Activated CD8-positive, alpha-beta memory T cell treated with anti-CD3 and anti-CD28 coated beads, Interleukin-2, amount 50 U/mL, for 1 hour (primary cell): ENCODE measurements around the gene MAD2L1BP.
"Not testable (repeated sequence)": the region's sequence is repeated elsewhere in the genome, so short reads cannot be mapped to it uniquely, and the experiment has no call there.

Source experiments
- DNase-seq: peaks from one replicate; pipeline ENCODE4 v3.0.0-alpha.2; 2020; ENCODE audit errors: extremely low read depth

MAD2L1BP gene

DNA sequence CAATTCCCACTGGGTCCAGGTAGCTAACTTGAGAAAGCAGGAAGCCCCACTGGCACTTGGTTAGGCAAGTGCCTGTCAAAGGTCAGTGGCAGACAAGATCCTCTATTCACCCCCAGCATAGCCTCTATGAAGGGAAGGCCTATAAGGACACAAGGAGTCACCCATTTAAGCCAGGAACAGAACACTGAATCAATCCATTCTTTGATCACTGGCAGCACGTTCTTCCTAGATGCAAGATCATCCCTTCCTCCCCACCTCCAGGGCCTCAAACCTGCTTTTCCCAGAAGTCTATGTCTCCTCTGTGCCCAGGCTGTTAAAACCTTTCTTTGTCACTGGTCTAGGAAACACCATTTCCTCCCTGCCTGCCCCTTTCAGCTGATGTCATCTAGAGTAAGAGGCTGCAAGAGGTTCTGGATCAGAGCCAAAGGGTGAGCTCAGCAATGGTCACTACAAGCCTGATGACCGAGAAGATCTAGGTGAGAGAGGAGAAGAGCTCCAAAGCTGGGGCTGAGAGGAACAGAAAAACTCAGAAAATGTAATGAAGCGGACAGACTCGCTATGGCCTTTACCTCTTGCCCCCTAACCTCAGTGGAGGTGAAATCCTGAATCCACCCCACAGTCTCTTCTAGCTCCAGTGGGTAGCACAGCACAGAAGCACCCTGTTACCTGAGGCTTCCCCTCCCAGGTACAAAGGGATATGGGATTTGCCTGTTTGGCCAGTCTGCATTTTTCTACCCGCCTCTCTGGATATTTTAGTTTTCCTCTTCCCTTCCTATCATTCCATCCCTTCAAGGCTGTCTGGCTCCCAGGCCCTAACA, 8.4 kb upstream of the MAD2L1BP start:
- DNase-seq, result no peak

DNA sequence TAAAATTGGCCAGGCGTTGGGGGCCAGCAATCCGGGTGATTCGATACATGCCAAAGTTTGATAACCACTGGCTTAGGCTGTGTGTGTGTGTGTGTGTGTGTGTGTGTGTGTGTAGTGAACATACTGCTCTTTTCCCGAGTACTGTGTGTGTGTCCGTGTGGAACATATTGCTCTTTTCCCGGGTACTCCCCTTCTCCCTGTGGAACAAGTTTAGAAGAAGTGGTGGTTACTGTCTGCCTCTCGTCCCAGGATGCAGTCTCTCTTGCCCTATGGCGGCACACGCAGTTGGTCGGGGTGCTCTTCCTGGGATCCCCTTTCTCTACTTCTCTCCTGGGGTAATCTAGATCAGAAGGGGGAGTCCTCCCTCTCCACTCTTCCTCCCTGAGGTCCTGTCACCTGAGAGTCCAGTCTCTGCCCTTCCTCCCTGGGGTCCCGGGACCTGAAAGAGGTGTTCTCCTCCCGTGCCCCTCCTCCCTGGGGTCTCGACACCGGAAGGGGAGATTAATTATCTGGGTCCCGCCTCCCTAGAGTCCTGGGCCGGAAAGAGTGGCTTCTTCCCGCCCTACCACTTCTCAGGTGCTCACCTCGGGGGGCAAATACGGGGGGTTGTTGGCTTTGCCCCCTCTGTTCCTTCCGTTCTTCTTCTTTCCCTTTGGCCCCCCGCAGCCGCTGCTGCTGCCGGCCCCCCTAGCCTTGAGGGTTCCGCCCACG, 7.1 kb upstream of the MAD2L1BP start:
- DNase-seq, result no peak

DNA sequence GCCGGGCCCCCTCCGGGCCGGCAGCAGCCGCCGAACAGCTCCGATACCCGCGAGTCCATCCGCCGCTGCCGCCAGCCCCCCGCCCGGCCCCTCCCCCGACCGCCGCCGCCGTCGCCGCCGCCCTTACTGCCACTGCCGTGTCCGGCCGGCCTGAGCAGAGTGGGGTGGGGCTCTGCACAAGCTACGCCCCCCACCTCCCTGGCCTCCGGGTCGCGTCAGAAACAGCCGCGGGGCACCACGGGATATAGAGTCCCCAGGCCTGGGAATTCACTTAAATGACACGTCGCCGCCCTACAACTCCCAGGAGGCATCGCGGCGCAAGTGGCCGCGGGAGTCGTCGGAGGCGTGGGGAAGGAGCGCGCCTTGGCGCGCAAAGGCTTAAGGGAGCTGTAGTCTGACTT, 6.5 kb upstream of the MAD2L1BP start, which contains the start of gene GTPBP2:
GTPBP2 (minus strand) TSS at position 161 of the 401 bp plus-strand sequence; CDS start at position 59, 102 bp downstream.
- DNase-seq, result peak; percentile 79

DNA sequence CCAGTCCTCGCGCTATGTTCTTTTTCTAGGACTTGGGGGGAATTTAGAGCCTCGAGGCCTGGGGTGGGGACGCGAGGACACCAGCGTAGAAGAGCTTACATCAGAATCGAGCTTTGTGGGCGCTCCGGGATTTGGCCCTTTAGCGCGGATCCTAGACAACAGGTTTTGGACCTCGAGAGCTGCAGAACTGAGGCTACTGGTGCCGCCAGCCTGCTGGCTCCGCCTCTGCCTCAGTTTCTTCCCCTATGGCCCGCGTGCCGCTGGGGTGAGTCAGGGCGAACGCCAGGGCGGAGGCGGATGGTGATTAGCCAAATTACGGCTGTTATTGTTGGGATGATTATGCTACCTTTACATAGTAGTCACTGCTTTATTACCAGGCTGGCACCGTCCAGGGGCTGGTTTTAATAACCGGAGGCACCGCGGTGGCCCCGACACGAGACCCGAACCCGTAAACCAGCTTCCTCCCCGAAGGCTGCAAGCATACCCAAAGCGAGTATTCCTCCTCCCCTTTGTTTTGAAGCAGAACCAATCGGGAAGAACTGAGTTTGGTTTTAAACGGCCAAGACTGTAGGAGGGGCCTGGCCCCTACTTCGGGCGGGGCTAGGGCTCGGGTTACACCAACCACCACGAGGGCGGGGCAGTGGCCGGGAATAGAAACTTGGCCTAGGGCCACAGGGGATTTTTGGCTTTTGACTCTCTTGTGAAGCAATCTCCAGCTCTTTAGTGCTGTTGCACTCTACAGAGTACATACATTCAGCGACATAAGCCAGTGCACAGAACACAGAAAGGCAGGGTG, 5.9 kb upstream of the MAD2L1BP start:
- DNase-seq, result peak; percentile 62

DNA sequence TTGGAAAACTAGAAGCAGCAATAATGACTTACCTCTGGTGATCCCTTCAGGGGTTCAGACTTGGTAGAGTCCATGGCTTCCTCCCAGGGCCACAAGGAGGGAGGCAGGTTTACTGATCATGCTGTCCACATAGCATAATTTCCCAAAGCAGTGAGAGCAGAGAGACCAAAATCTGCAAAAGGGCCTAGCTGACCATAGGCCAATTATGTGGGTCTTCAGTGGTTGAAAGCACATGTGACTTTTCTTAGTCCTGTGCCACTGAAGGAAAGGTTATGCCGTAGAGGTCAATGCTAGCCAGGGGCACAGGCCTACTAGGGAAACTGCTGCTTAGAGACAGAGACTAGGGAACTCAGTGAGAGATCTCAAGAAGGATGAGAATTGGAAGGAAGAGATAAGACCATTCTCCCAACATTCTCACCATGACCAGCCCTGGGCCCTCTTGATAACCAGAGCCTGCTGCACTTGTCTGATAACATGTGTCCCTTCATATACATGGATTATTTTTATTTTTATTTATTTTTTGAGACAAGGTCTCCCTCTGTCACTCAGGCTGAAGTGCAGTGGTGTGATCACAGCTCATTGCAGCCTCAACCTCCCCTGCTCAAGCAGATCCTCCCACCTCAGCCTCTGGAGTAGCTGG, 4.5 kb upstream of the MAD2L1BP start:
- no peak for DNase-seq

DNA sequence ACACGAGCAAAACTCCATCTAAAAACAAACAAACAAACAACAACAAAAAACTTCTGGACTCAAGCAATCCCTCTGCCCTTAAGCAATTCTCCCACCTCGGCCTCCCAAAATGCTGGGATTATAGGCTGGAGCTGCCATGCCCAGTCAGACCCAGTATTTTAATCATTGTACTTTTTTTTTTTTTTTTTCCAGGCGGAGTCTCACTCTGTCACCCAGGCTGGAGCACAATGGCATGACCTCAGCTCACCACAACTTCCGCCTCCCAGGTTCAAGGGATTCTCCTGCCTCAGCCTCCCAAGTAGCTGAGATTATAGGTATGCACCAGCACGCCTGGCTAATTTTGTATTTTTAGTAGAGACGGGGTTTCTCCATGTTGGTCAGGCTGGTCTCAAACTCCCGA, 2.6 kb upstream of the MAD2L1BP start:
- not testable (repeated sequence) for DNase-seq

DNA sequence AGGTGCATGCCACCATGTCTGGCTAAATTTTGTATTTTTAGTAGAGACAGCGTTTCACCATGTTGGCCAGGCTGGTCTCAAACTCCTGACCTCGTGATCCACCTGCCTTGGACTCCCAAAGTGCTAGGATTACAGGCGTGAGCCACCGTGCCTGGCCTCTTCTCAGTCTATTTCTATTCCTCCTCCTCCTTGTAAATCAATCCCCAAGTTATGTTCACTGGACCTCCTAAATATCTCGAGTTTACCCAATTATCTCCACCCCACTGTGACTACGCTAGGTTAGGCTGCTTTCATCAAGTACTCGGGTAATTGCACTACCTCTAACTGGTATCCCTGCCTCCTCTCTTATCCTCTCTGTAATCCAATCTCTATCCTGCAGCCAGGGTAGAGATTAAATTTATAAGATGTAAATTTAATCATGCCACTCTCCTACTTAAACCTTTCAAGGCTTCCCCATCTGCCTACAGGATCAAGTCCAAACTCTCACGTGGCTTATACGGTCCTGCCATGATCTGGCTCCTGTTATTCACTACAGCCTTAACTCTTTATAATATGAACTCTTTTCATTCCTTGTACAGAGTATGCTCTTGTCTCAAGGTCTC, 837 bp upstream of the MAD2L1BP start:
- no peak for DNase-seq

DNA sequence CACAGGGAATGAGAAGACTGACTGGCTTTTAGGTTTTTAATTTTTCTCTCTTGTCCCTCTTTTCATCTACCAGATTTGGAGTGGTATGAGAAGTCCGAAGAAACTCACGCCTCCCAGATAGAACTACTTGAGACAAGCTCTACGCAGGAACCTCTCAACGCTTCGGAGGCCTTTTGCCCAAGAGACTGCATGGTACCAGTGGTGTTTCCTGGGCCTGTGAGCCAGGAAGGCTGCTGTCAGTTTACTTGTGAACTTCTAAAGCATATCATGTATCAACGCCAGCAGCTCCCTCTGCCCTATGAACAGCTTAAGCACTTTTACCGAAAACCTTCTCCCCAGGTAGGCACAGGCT, 644 bp downstream of the MAD2L1BP start:
- DNase-seq, result no peak

DNA sequence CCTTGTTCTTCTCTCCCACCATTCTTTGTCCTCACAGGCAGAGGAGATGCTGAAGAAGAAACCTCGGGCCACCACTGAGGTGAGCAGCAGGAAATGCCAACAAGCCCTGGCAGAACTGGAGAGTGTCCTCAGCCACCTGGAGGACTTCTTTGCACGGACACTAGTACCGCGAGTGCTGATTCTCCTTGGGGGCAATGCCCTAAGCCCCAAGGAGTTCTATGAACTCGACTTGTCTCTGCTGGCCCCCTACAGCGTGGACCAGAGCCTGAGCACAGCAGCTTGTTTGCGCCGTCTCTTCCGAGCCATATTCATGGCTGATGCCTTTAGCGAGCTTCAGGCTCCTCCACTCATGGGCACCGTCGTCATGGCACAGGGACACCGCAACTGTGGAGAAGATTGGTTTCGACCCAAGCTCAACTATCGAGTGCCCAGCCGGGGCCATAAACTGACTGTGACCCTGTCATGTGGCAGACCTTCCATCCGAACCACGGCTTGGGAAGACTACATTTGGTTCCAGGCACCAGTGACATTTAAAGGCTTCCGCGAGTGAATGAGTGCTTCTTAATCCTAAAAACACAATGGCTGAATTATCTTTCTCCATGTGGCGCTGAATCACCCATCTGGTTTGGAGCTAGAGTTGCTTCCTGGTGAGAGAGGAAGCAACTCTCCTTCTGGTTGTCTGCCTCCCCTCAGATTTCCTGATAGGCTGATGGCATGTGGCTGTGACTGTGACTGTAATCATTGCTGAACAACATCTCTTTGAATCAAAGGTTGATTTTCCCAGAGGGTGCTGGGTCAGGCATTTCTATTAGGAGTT, 4.6 kb downstream of the MAD2L1BP start:
- DNase-seq, result no peak

DNA sequence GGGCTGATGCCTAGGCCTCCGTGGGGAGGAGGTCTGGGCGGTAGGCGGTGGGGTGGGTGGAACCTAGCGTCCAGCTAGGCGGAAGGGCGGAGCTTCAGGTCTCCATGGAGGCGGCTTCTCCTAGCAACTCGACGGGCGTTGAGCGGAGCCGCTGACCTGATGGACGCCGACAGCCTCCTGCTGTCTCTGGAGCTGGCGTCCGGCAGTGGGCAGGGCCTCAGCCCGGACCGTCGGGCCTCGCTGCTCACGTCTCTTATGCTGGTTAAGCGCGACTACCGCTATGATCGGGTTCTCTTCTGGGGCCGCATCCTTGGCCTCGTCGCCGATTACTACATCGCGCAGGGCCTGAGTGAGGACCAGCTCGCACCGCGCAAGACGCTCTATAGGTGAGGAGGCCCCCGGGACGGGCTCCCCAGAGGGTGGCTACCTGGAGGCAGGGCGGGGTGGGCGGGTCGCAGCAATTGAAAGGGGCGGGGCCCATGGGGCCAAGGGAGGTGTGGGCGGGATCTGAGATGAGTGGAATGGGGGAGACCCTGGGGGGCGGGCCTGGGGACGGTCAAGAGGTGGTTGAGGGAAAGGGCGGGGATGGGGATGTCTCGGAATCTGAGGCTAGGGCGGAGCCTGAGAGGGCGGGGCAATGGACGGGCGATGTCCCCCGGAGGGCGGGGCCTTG, 9.4 kb downstream of the MAD2L1BP start, which contains the start of gene RSPH9:
RSPH9 (plus strand) TSS at position 97 of the 673 bp plus-strand sequence; CDS start at position 160, 63 bp downstream.
- no peak for DNase-seq

DNA sequence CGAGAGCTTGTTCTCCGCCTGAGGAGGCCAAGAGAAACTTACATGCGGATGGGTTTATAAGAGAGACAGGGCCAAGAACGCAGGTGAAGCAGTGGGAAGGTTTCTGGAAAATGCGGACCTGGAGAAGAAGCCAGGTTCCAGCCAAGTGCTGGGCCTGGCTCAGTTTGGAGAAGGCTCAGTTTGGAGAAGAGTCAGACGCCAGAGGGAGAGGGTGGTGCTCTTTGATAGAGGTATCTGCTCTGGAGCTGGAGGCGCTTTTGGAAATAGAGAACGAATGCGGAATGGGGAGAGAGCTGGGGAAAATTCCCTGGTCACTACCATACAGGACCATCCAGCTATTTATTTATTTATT, 9.9 kb downstream of the MAD2L1BP start:
- DNase-seq, result no peak

DNA sequence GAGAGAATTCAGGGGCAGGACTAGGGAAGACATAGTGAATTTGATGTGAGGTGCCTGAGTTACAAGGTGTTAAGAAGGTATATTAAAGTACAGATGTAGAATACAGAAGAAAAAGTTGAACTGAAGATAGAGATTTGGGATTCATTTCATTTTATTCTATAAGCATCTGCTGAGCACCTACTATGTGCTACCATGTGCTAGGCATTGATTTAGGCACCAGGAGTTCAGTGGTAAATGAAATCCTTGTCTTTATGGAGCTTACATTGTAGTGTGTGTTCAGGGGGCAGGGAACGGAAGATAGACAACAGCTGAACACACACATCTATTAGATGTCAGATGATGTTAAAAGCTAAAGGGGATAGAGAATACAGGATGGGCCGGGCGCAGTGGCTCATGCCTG, 12.0 kb downstream of the MAD2L1BP start:
- no peak for DNase-seq

DNA sequence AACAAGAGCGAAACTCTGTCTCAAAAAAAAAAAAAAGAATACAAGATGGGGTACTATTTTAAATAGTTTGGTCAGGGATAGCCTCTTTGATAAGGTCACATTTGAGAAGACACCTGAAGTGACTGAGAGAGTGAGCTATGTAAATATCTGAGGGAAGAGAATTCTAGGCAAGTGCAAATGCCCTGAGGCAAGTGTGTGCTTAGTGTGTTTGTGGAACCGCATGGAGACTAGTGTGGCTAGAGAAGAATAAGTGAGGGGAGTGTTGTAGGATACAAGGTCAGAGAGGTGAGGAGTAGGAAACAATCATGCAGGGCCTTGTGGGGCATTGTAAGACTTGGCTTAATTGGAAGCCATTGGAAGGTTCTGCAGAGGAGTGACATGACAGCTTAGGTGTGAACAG, 12.6 kb downstream of the MAD2L1BP start:
- no peak for DNase-seq

DNA sequence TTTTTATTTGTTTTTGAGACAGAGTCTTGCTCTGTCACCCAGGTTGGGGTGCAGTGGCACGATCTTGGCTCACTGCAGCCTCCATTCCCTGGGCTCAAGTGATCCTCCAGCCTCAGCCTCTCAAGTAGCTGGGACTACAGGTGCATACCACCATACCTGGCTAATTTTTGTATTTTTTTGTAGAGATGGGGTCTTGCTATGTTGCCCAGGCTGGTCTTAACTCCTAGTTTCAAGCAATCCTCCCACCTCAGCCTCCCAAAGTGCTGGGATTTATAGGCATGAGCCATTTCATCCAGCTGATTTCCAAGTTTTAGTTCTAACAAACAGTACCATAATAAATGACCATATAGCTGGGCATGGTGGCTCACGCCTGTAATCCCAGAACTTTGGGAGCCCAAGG, 17.2 kb downstream of the MAD2L1BP start:
- DNase-seq, result not testable (repeated sequence)

DNA sequence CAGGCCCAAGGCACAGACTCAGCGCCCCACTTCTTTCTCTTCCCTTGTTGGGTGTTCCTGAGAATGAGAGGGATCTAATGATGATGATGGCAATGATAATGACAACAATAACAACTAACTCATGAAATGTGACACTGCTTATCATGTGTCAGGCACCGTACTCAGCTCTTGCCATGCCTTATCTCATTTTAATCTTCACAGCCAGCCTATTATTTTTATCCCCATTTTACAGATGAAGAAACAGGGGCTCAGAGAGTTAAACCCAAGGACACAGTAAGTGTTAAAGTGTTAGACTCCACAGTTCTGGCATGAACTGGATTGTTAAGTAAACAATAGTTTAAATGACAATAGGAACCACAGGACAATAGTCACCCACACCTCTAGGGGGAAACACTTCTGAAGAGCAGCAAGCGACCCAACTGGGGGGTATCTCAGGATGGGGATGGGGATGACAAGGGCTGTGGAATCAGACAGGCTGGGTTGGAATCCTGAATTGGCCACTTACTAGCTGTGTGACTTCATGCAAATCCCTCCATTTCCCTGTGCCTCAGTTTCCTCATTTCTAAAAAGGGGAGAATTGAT, 21.7 kb downstream of the MAD2L1BP start:
- DNase-seq, result no peak

DNA sequence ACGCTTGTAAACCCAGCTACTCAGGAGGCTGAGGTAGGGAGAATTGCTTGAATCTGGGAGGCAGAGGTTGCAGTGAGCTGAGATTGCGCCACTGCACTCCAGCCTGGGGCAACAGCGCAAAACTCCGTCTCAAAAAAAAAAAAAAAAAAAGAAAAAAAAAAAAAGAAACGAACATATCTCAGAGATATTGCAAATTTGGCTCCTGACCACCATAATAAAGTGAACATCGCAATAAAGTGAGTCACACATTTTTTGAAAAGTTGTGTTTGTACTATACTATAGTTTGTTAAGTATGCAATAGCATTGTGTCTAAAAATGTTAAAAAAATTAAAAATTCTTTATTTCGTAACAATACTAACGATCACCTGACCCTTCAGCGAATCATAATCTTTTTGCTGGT, 22.5 kb downstream of the MAD2L1BP start:
- no peak for DNase-seq

DNA sequence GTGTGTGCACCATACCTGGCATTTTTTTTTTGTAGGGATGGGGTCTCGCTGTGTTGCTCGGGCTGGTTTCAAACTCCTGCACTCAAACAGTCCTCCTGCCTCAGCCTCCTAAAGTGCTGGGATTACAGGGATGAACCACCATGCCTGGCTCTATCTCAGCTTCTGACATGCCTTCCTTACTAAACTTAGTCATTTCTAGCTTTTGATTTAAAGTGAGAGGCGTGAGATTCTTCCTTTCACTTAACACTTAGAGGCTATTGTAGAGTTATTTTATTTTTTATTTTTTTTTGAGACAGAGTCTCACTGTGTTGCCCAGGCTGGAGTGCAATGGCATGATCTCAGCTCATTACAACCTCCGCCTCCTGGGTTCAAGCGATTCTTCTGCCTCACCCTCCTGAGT, 27.3 kb downstream of the MAD2L1BP start:
- DNase-seq, result not testable (repeated sequence)

DNA sequence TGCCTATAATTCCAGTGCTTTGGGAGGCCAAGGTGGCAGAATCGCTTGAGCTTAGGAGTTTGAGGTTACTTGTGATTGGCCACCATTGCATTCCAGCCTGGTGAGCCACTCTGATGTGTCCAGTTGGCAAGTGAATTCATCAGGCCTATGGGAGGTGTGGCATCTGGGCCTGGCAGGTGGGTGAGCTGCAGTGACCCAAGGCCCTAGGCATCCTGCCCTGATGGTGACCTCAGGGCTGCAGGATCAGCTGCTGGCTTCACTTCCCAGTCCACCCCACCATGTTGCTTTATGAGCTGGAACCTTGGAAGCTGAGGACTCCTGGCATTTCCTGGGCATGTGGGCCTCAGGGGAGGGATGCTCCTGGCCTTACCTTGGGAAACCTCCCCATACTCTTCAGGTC, 29.7 kb downstream of the MAD2L1BP start:
- DNase-seq, result no peak

DNA sequence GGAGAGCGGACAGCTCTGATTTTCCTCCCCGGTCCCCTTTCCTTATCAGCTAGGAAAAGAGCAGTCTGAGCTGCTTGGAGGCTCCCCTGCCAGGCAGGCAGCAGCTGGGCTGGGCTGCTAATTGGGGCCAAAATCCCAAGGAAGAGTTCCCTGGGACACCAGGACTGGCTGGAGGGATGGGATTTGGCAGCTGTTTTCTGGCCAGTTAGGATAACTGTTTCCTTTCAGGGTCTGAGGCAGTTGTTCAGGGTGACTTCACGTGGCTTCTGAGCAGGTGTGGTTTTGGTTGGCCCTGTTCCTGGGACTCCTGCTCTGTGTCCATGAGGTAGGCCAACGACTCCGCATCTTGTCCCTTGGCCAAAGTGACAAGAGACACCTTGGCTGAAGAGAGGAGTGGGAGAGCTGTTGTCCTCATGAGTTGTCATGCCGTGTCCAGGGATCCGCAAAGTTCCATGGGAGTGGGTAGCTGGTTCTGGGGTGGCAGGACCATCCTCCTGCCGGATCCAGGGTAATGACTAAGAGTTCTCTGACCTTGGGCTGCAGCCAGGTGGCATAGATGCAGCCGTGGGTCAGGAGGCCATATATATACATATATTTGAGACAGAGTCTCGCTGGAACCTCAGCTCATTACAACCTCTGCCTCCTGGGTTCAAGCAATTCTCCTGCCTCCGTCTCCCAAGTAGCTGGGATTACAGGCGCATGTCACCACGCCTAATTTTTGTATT, 30.7 kb downstream of the MAD2L1BP start:
- no peak for DNase-seq
